ENCODE results near the gene TCF7. TPM values are rescaled to one million over a fixed set of nuclear protein-coding genes. Genes with fewer than 3 reads are reported as not detected.
A peak's percentile ranks its signal among the peaks of the same experiment; 100 is the strongest.

Gene TCF7
- total RNA-seq, 1 donor: 3.3 TPM

- TF ChIP-seq CTCF (IDR thresholded peaks at IDR 0.05; ENCODE audit: extremely low read depth, low read depth, low read length): no peak
- Histone ChIP-seq H2AFZ (ENCODE audit: low read length) (no peak overlapping the region), H3K36me3 (ENCODE audit: insufficient read depth, low read length) (peaks cover 11% of the 10 kb centered on the region)
Observed at GRCh38 chr5:134120386-134121138, 6.1 kb downstream of the TCF7 start.

GRCh38 chr5:134122530-134122929 lies 8.0 kb downstream of the TCF7 start:
- no peak for TF ChIP-seq CTCF (IDR thresholded peaks at IDR 0.05; ENCODE audit: extremely low read depth, low read depth, low read length)
- Histone ChIP-seq H3K27me3 (ENCODE audit: insufficient read depth, low read length) (no peaks in the 10 kb centered on the region), H3K79me2 (ENCODE audit: insufficient read depth, low read length) (peaks cover 13% of the 10 kb centered on the region), H3K27ac (ENCODE audit: low read depth, low read length) (no peak overlapping the region), H3K4me1 (ENCODE audit: insufficient read depth, low read length) (peaks cover 35% of the 10 kb centered on the region), H3K4me2 (ENCODE audit: insufficient read depth, low read length) (no peak overlapping the region), H3K9me3 (ENCODE audit: low read depth, low read length) (no peaks in the 10 kb centered on the region), H2AFZ (ENCODE audit: low read length) (no peak overlapping the region), H3K4me3 (ENCODE audit: insufficient read depth, low read length) (no peak overlapping the region), H3K36me3 (ENCODE audit: insufficient read depth, low read length) (peaks cover 14% of the 10 kb centered on the region), H4K20me1 (ENCODE audit: insufficient read depth, low read length) (peaks cover 9% of the 10 kb centered on the region)
- peak; percentile 48 for DNase-seq (ENCODE audit: insufficient read length, low spot score, missing footprints)

More at GRCh38 chr5:134120386-134121138, 6.1 kb downstream of the TCF7 start:
- Histone ChIP-seq H3K4me1 (ENCODE audit: insufficient read depth, low read length) (peaks cover 19% of the 10 kb centered on the region), H3K4me2 (ENCODE audit: insufficient read depth, low read length) (no peak overlapping the region), H3K4me3 (ENCODE audit: insufficient read depth, low read length) (no peak overlapping the region), H3K9me3 (ENCODE audit: low read depth, low read length) (no peaks in the 10 kb centered on the region), H3K79me2 (ENCODE audit: insufficient read depth, low read length) (no peaks in the 10 kb centered on the region), H3K27me3 (ENCODE audit: insufficient read depth, low read length) (no peaks in the 10 kb centered on the region), H4K20me1 (ENCODE audit: insufficient read depth, low read length) (peaks cover 12% of the 10 kb centered on the region), H3K27ac (ENCODE audit: low read depth, low read length) (no peak overlapping the region)
- peak; percentile 38 for DNase-seq (ENCODE audit: insufficient read length, low spot score, missing footprints)

- Histone ChIP-seq H2AFZ (ENCODE audit: low read length) (no peak overlapping the region), H3K79me2 (ENCODE audit: insufficient read depth, low read length) (peaks cover 21% of the 10 kb centered on the region), H3K4me2 (ENCODE audit: insufficient read depth, low read length) (no peak overlapping the region), H3K27me3 (ENCODE audit: insufficient read depth, low read length) (no peaks in the 10 kb centered on the region), H4K20me1 (ENCODE audit: insufficient read depth, low read length) (peaks cover 9% of the 10 kb centered on the region), H3K4me1 (ENCODE audit: insufficient read depth, low read length) (peaks cover 39% of the 10 kb centered on the region), H3K4me3 (ENCODE audit: insufficient read depth, low read length) (no peak overlapping the region), H3K9me3 (ENCODE audit: low read depth, low read length) (no peaks in the 10 kb centered on the region), H3K27ac (ENCODE audit: low read depth, low read length) (peak overlapping the region; percentile 98), H3K36me3 (ENCODE audit: insufficient read depth, low read length) (peaks cover 14% of the 10 kb centered on the region)
- peak; percentile 74 for DNase-seq (ENCODE audit: insufficient read length, low spot score, missing footprints)
- TF ChIP-seq CTCF (IDR thresholded peaks at IDR 0.05; ENCODE audit: extremely low read depth, low read depth, low read length): no peak
Observed at GRCh38 chr5:134123360-134123759, 8.9 kb downstream of the TCF7 start.

- Histone ChIP-seq H3K4me1 (ENCODE audit: insufficient read depth, low read length) (peaks cover 39% of the 10 kb centered on the region), H3K36me3 (ENCODE audit: insufficient read depth, low read length) (peaks cover 20% of the 10 kb centered on the region), H3K27ac (ENCODE audit: low read depth, low read length) (peak overlapping the region; percentile 98), H3K79me2 (ENCODE audit: insufficient read depth, low read length) (peaks cover 30% of the 10 kb centered on the region), H4K20me1 (ENCODE audit: insufficient read depth, low read length) (peaks cover 9% of the 10 kb centered on the region), H3K9me3 (ENCODE audit: low read depth, low read length) (no peaks in the 10 kb centered on the region), H2AFZ (ENCODE audit: low read length) (peak overlapping the region; percentile 43), H3K4me2 (ENCODE audit: insufficient read depth, low read length) (peak overlapping the region; percentile 50), H3K4me3 (ENCODE audit: insufficient read depth, low read length) (peak overlapping the region; percentile 35), H3K27me3 (ENCODE audit: insufficient read depth, low read length) (no peaks in the 10 kb centered on the region)
- DNase-seq (ENCODE audit: insufficient read length, low spot score, missing footprints): peak; percentile 96
- no peak for TF ChIP-seq CTCF (IDR thresholded peaks at IDR 0.05; ENCODE audit: extremely low read depth, low read depth, low read length)
Observed at GRCh38 chr5:134124289-134125038, 10.0 kb downstream of the TCF7 start.
